ENCODE measurements around the gene MYOF. TPM values are rescaled to one million over a fixed set of nuclear protein-coding genes. Genes with fewer than 3 reads are reported as not detected.
"Not testable (repeated sequence)": the region's sequence is repeated elsewhere in the genome, so short reads cannot be mapped to it uniquely, and the experiment has no call there.

The MYOF gene
- total RNA-seq, 6 experiments from 2014 or later: 401 to 553 (median 530) TPM

- peaks cover 26% of the 10 kb centered on the region for H3K27me3 Mint-ChIP-seq (ENCODE audit: insufficient read depth)
- no peak for DNase-seq
- no peaks in the 10 kb centered on the region for H3K9me3 Mint-ChIP-seq
- no peak overlapping the region; the same call in 1 of the 2 replicates for H3K4me3 Mint-ChIP-seq
- peaks cover 74% of the 10 kb centered on the region for H3K36me3 Mint-ChIP-seq (ENCODE audit: low read depth)
- H3K27ac Mint-ChIP-seq: peak overlapping the region; percentile 10
- no peak for TF ChIP-seq CTCF (IDR thresholded peaks at IDR 0.05)
- H3K4me1 Mint-ChIP-seq (ENCODE audit: low read depth): no peaks in the 10 kb centered on the region
Observed at GRCh38 chr10:93315246-93315645, 166.9 kb downstream of the MYOF start.

GRCh38 chr10:93314656-93315055 lies 167.5 kb downstream of the MYOF start:
- H3K27ac Mint-ChIP-seq: peak overlapping the region; percentile 39
- H3K36me3 Mint-ChIP-seq (ENCODE audit: low read depth): peaks cover 78% of the 10 kb centered on the region
- not testable (repeated sequence) for DNase-seq; H3K9me3 Mint-ChIP-seq; H3K4me3 Mint-ChIP-seq; H3K4me1 Mint-ChIP-seq (ENCODE audit: low read depth)
- H3K27me3 Mint-ChIP-seq (ENCODE audit: insufficient read depth): peaks cover 27% of the 10 kb centered on the region

- no peak overlapping the region for H3K4me3 Mint-ChIP-seq
- H3K9me3 Mint-ChIP-seq: no peaks in the 10 kb centered on the region
- DNase-seq: no peak
- peaks cover 12% of the 10 kb centered on the region for H3K4me1 Mint-ChIP-seq (ENCODE audit: low read depth)
- peaks cover 78% of the 10 kb centered on the region for H3K36me3 Mint-ChIP-seq (ENCODE audit: low read depth)
- 0 out of 2 replicates have a peak overlapping the region, but pooled peaks have one; percentile 15 for H3K27ac Mint-ChIP-seq
- H3K27me3 Mint-ChIP-seq (ENCODE audit: insufficient read depth): peaks cover 34% of the 10 kb centered on the region
- TF ChIP-seq CTCF (IDR thresholded peaks at IDR 0.05): no peak
Observed at GRCh38 chr10:93313798-93314197, 168.3 kb downstream of the MYOF start.

GRCh38 chr10:93309062-93309461 lies 173.1 kb downstream of the MYOF start:
- Mint-ChIP-seq H3K27ac (peak overlapping the region; percentile 67), H3K9me3 (no peaks in the 10 kb centered on the region), H3K4me1 (ENCODE audit: low read depth) (peaks cover 12% of the 10 kb centered on the region), H3K27me3 (ENCODE audit: insufficient read depth) (peaks cover 22% of the 10 kb centered on the region), H3K36me3 (ENCODE audit: low read depth) (peaks cover 66% of the 10 kb centered on the region), H3K4me3 (no peak overlapping the region)
- DNase-seq: peak; percentile 7
- no peak for TF ChIP-seq CTCF (IDR thresholded peaks at IDR 0.05)

GRCh38 chr10:93305122-93305521 lies 177.0 kb downstream of the MYOF start:
- peaks cover 19% of the 10 kb centered on the region for H3K27me3 Mint-ChIP-seq (ENCODE audit: insufficient read depth)
- no peak for TF ChIP-seq CTCF (IDR thresholded peaks at IDR 0.05)
- peaks cover 35% of the 10 kb centered on the region for H3K36me3 Mint-ChIP-seq (ENCODE audit: low read depth)
- DNase-seq: no peak
- peaks cover 20% of the 10 kb centered on the region for H3K4me1 Mint-ChIP-seq (ENCODE audit: low read depth)
- H3K9me3 Mint-ChIP-seq: no peaks in the 10 kb centered on the region
- peak overlapping the region; percentile 6; the same call in 1 of the 2 replicates for H3K27ac Mint-ChIP-seq
- H3K4me3 Mint-ChIP-seq: no peak overlapping the region

GRCh38 chr10:93300981-93301380 lies 181.2 kb downstream of the MYOF start:
- H3K4me3 Mint-ChIP-seq: no peak overlapping the region
- no peak for TF ChIP-seq CTCF (IDR thresholded peaks at IDR 0.05)
- peaks cover 10% of the 10 kb centered on the region for H3K27me3 Mint-ChIP-seq (ENCODE audit: insufficient read depth)
- no peak for DNase-seq
- H3K27ac Mint-ChIP-seq: no peak overlapping the region
- peaks cover 21% of the 10 kb centered on the region for H3K4me1 Mint-ChIP-seq (ENCODE audit: low read depth)
- H3K36me3 Mint-ChIP-seq (ENCODE audit: low read depth): peaks cover 14% of the 10 kb centered on the region; the same call in 1 of the 2 replicates
- no peaks in the 10 kb centered on the region for H3K9me3 Mint-ChIP-seq

Measured in HFFc6 (cell line).